Suprapubic skin (tissue), 4 donors: ENCODE results near the gene BAG5. TPM values are rescaled to one million over a fixed set of nuclear protein-coding genes. Genes with fewer than 3 reads are reported as not detected.

Experiments used
- DNase-seq, 2 donors: peaks; one replicate each; pipeline ENCODE4 v3.0.0-alpha.2; 2019; ENCODE audit warnings: low spot score in 2 of 2
- H3K27ac ChIP-seq: fragments of 200-600 bp; sonication (generic); one replicate; pipeline ENCODE4 v1.5.1; 2019
- H3K27me3 ChIP-seq: fragments of 200-600 bp; sonication (generic); one replicate; pipeline ENCODE4 v1.5.1; 2019
- H3K36me3 ChIP-seq: fragments of 200-600 bp; sonication (generic); one replicate; pipeline ENCODE4 v1.5.1; 2019
- H3K4me1 ChIP-seq: fragments of 200-600 bp; sonication (generic); one replicate; pipeline ENCODE4 v1.5.1; 2019
- H3K4me3 ChIP-seq: fragments of 200-600 bp; sonication (generic); one replicate; pipeline ENCODE4 v1.5.1; 2019; ENCODE audit warnings: mild to moderate bottlenecking
- H3K9me3 ChIP-seq: fragments of 200-600 bp; sonication (generic); one replicate; pipeline ENCODE4 v1.5.1; 2019
- EP300 ChIP-seq: sonication (generic); formaldehyde crosslinking; IDR thresholded peaks from one replicate; pipeline ENCODE4 v1.6.1; 2017; ENCODE audit warnings: antibody characterized with exemption
- POLR2A ChIP-seq, 2 donors: fragments of 450-650 bp; IDR thresholded peaks; one replicate each; pipeline ENCODE4 v1.6.1; 2017; ENCODE audit warnings: antibody characterized with exemption in 2 of 2, mild to moderate bottlenecking in 2 of 2, moderate library complexity in 2 of 2
- POLR2AphosphoS5 ChIP-seq, 3 donors: sonication (generic); formaldehyde crosslinking; IDR thresholded peaks; one replicate each; pipeline ENCODE4 v1.6.1; 2017; ENCODE audit warnings: antibody characterized with exemption in 3 of 3
- WGBS: methylation state at CpG from one replicate; pipeline ENCODE4 v1.1.5; 2018; 5-methylcytosine and 5-hydroxymethylcytosine counted together
- total RNA-seq, 4 donors: library from RNA; depleted of rRNA; stranded (reverse); fragments of >200 nt; gene quantifications; one replicate each; pipeline ENCODE4 v1.1.0, GENCODE V29; 2016
- TF ChIP-seq, protein P1 (sequence below), 2 donors: fragments of 200-600 bp in 1 of 2; fragments of 450-650 bp in 1 of 2; sonication (generic) in 1 of 2; IDR thresholded peaks; one replicate each; pipeline ENCODE4 v1.5.1; 2016 to 2019; ENCODE audit warnings: antibody characterized with exemption in 2 of 2, mild to moderate bottlenecking in 1 of 2, moderate library complexity in 1 of 2

BAG5 gene
- total RNA-seq, 4 donors from 2014 or later, result 30.2 to 55.1 (median 39.9) TPM

DNA sequence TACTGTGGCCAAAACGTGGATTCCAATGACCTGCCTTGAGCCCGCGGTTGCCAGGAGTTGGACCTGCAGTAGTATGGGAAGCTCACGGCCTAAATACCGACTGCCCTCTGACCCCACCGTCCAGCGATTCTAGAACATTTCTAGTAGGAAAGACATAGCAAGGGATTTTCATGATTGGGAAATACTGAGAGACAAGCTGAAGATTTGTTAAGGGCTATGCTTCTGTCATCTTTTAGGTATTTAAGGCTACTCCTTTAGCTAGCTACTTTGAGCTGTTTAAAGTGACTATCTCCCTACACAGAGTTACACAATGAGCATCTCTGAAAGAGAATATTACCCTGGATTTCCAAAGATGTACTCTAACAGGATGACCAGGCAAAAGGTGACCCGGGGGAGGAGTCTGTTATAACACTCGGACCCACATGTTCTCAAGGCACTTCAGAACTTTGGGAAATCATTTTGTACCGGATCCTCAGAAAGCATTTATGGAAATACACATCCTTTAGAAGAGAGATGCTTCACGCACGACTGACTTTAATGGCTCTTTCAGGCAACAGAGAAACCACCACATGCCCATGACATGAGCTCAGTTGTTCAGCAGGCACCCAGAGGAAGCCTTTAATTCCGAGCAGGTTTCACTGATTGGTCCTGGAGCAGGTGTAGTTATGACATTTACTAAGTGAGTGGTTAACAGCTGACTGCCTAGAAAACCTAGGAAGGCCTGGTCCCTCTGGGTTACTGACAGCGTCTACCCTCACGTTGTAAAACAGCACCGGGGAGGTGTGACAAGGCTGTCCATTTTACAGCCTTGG, 4.2 kb downstream of the BAG5 start:
- Histone ChIP-seq H3K9me3 (no peaks in the 10 kb centered on the region), H3K27me3 (no peaks in the 10 kb centered on the region), H3K36me3 (peaks cover 14% of the 10 kb centered on the region), H3K27ac (peak overlapping the region; percentile 42), H3K4me1 (peaks cover 52% of the 10 kb centered on the region), H3K4me3 (no peak overlapping the region)
- TF ChIP-seq EP300, result no peak
- no peak for TF ChIP-seq POLR2AphosphoS5 (IDR thresholded peaks at IDR 0.05)
- TF ChIP-seq, protein P1, sequence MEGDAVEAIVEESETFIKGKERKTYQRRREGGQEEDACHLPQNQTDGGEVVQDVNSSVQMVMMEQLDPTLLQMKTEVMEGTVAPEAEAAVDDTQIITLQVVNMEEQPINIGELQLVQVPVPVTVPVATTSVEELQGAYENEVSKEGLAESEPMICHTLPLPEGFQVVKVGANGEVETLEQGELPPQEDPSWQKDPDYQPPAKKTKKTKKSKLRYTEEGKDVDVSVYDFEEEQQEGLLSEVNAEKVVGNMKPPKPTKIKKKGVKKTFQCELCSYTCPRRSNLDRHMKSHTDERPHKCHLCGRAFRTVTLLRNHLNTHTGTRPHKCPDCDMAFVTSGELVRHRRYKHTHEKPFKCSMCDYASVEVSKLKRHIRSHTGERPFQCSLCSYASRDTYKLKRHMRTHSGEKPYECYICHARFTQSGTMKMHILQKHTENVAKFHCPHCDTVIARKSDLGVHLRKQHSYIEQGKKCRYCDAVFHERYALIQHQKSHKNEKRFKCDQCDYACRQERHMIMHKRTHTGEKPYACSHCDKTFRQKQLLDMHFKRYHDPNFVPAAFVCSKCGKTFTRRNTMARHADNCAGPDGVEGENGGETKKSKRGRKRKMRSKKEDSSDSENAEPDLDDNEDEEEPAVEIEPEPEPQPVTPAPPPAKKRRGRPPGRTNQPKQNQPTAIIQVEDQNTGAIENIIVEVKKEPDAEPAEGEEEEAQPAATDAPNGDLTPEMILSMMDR (IDR thresholded peaks at IDR 0.05), result no peak
- TF ChIP-seq POLR2A (IDR thresholded peaks at IDR 0.05), result no peak
- no peak for DNase-seq
- 79% methylated on average over 16 of the region's 16 CpGs for WGBS

DNA sequence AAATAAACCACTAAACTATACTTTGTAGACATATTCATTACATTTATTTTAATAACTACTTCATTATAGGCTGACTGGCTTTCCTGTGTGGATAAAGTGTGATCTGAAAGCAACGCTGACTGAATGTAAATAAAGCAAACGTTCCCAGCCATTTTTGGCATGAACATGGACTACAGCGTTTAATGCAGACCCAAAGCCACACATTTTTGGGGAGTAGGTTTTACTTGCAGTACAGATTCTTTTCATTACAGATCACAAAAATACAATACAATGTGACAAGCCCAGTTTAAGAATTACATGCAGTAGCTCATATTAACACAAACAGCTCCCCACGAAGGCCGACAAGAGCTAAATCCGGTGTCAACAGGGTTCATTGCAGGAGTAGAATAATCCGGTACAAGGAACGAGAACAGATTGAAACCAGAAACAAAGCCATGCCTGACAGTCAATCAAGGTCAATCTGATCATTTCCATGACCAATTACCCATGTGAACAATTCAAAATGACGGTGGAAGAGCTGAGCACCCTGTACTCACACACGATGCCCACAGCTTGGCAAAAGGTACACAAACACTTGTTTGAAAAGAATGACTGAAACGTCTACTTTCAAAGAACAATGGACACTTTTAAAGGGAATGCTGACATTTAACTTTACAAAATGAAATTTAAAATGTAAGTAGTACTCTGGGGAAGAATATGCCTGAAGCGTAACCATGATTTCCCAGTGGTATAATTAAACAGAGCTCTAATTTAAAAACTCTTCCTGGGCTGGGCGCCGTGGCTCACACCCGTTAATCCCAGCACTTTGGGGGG, 5.3 kb downstream of the BAG5 start:
- Histone ChIP-seq H3K4me3 (no peak overlapping the region), H3K27me3 (no peaks in the 10 kb centered on the region), H3K4me1 (peaks cover 62% of the 10 kb centered on the region), H3K27ac (peak overlapping the region; percentile 42), H3K9me3 (no peaks in the 10 kb centered on the region), H3K36me3 (peaks cover 14% of the 10 kb centered on the region)
- no peak for DNase-seq
- 47% methylated on average over 15 of the region's 15 CpGs for WGBS
- TF ChIP-seq POLR2A (IDR thresholded peaks at IDR 0.05) (no peak), POLR2AphosphoS5 (IDR thresholded peaks at IDR 0.05) (peak in 1 of 3 donors; percentile 27)
- TF ChIP-seq, protein P1 (IDR thresholded peaks at IDR 0.05), result no peak

DNA sequence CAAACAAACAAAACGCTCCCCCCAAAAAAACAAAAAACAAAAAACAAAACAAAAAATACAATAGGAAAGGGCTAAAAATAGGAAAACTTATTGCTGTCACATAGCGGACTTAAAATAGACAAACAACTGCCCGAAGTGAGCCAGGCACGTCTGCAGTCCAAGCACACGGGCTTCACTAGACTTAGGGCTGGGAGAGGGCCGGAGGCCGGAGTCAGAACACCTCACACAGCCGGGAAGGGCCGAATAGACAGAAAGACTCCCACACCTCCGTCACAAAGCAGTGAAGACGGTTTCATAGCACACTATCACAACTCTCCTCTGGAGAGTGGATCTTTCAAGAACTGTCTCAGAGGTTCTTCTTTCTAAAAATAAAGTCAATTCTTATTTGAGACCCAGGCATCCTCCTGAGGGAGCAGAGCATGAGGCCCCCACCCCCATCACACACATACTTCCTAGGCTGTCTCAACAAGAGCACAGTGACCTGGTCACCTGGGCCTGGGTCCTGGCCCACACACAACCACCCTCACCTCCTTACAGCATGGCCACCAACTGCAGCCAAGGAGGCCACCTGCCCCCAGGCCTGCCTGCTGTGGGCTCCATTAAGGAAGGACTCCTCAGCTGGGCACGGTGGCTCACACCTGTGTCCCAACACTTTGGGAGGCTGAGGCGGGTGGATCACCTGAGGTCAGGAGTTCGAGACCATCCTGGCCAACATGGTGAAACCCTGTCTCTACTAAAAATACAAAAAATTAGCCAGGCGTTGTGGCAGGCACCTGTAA, 6.7 kb downstream of the BAG5 start:
- Histone ChIP-seq H3K27me3 (no peaks in the 10 kb centered on the region), H3K4me3 (no peak overlapping the region), H3K36me3 (peaks cover 14% of the 10 kb centered on the region), H3K27ac (no peak overlapping the region), H3K9me3 (no peaks in the 10 kb centered on the region), H3K4me1 (peaks cover 65% of the 10 kb centered on the region)
- no peak for DNase-seq
- TF ChIP-seq EP300, result no peak
- WGBS, result 88% methylated on average over 15 of the region's 15 CpGs

DNA sequence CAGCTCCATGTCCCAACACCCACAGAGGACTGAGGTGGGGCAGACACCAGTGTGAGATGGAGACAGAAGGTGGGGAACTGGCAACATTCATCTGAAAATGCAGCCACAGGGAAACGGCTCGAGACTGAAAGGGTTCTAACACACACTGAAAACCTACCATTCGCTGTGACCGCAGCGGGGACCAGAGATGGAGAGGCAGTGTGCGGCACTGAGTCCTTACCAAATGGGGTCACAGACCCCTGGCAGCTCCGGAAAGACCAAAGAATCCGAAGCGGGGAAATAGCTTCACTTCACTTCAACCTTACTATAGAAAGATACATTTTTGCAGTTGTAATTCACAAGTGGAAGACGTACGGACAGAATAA, 9.6 kb downstream of the BAG5 start:
- Histone ChIP-seq H3K4me3 (no peak overlapping the region), H3K4me1 (peaks cover 61% of the 10 kb centered on the region), H3K27ac (peak overlapping the region; percentile 75), H3K9me3 (no peaks in the 10 kb centered on the region), H3K27me3 (no peaks in the 10 kb centered on the region), H3K36me3 (no peaks in the 10 kb centered on the region)
- DNase-seq, result no peak
- WGBS, result 85% methylated on average over 11 of the region's 11 CpGs
- TF ChIP-seq POLR2AphosphoS5 (IDR thresholded peaks at IDR 0.05) (no peak), POLR2A (IDR thresholded peaks at IDR 0.05) (no peak), EP300 (no peak)
- TF ChIP-seq, protein P1 (IDR thresholded peaks at IDR 0.05), result no peak

DNA sequence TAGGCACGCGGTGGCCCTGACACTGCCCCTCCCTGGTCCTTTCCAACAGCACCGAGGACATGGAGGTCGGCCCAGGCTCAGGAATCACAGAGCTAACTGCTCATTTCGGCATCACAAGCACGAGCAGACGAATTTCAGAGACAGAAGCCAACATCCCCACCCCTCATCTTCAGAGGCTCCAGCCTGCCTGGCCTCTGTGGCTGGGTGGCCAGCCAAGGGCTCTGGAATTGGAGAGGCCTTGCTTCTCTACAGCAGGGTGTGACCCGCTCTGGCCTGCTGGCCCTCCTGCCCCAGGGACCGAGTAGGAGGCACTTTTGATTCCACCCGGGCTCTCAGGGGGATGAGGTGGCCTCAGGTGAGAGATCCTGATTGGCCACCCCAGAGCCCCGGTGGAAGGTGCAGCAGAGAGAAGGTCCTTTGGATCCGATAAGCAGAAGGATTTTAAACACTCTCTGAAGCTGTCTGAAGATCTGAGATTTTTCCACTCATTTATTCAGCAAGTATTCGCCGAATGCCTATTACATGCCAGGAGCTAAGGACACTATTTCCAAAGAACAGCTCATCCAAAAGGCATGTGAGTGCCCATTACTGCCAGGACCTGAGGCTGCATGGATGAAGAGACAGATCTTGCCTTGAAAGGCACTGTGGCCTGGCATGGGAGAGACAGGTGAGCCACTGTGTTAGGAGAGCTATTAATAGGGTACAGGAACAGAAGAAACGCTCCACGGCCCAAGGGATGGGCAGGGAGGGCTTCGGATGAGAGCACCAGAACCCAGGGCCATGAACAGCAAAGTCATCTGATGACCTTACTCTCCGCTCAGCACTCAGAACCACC, 10.2 kb downstream of the BAG5 start:
- H3K27ac ChIP-seq, result peak overlapping the region; percentile 75
- H3K27me3 ChIP-seq, result no peaks in the 10 kb centered on the region
- H3K36me3 ChIP-seq, result no peaks in the 10 kb centered on the region
- TF ChIP-seq POLR2A (IDR thresholded peaks at IDR 0.05) (no peak), EP300 (no peak), POLR2AphosphoS5 (IDR thresholded peaks at IDR 0.05) (peak in 1 of 3 donors; percentile 28)
- TF ChIP-seq, protein P1 (IDR thresholded peaks at IDR 0.05), result no peak
- H3K4me3 ChIP-seq, result no peak overlapping the region
- no peaks in the 10 kb centered on the region for H3K9me3 ChIP-seq
- peak; percentile 80 for DNase-seq
- 39% methylated on average over 13 of the region's 18 CpGs for WGBS
- peaks cover 55% of the 10 kb centered on the region for H3K4me1 ChIP-seq
